Measurements from ENCODE around the gene CCR1.

GRCh38 chr3:46209053-46209452 is 940 bp upstream of the CCR1 start:
- no peak for TF ChIP-seq CTCF (IDR thresholded peaks at IDR 0.05)
- no peak for TF ChIP-seq POLR2A (IDR thresholded peaks at IDR 0.05)

All from uterus (tissue), 2 donors.